Activated T-helper 1 cell treated with Interleukin-2 at 50 U/mL for 16 hours (primary cell): Measurements from ENCODE around the gene F3.

ENCODE experiments used
- DNase-seq: peaks from one replicate; pipeline ENCODE4 v3.0.0-alpha.2; 2020; ENCODE audit warnings: low read depth

F3 gene

GRCh38 chr1:94552071-94552586 lies 10.6 kb upstream of the F3 start:
- DNase-seq, result no peak

- no peak for DNase-seq
Measured at GRCh38 chr1:94551449-94551848, 9.9 kb upstream of the F3 start.

GRCh38 chr1:94550800-94551241 lies 9.3 kb upstream of the F3 start:
- DNase-seq, result no peak

GRCh38 chr1:94550396-94550795 lies 8.8 kb upstream of the F3 start:
- DNase-seq, result no peak

- DNase-seq, result no peak
Measured at GRCh38 chr1:94549706-94550105, 8.1 kb upstream of the F3 start.

- no peak for DNase-seq
Measured at GRCh38 chr1:94544706-94545490, 3.3 kb upstream of the F3 start.

GRCh38 chr1:94543893-94544635 lies 2.5 kb upstream of the F3 start:
- no peak for DNase-seq

- no peak for DNase-seq
Measured at GRCh38 chr1:94543001-94543400, 1.4 kb upstream of the F3 start.

- no peak for DNase-seq
Measured at GRCh38 chr1:94542088-94542870, 720 bp upstream of the F3 start.

GRCh38 chr1:94540440-94541245 lies 916 bp downstream of the F3 start:
- no peak for DNase-seq

- DNase-seq, result no peak
Measured at GRCh38 chr1:94539496-94539895, 2.1 kb downstream of the F3 start.

- no peak for DNase-seq
Measured at GRCh38 chr1:94538243-94538827, 3.2 kb downstream of the F3 start.

- DNase-seq, result no peak
Measured at GRCh38 chr1:94537254-94537653, 4.3 kb downstream of the F3 start.

GRCh38 chr1:94535879-94536278 lies 5.7 kb downstream of the F3 start:
- no peak for DNase-seq

GRCh38 chr1:94535095-94535494 lies 6.5 kb downstream of the F3 start:
- DNase-seq, result no peak

- no peak for DNase-seq
Measured at GRCh38 chr1:94532077-94532476, 9.5 kb downstream of the F3 start.

GRCh38 chr1:94531664-94532063 lies 9.9 kb downstream of the F3 start:
- no peak for DNase-seq

- DNase-seq, result no peak
Measured at GRCh38 chr1:94530373-94530878, 11.1 kb downstream of the F3 start.

- DNase-seq, result no peak
Measured at GRCh38 chr1:94529416-94529815, 12.1 kb downstream of the F3 start.

- no peak for DNase-seq
Measured at GRCh38 chr1:94528826-94529225, 12.7 kb downstream of the F3 start.

GRCh38 chr1:94528299-94528698 lies 13.3 kb downstream of the F3 start:
- no peak for DNase-seq
